ENCODE data around the gene CCDC171.

DNA sequence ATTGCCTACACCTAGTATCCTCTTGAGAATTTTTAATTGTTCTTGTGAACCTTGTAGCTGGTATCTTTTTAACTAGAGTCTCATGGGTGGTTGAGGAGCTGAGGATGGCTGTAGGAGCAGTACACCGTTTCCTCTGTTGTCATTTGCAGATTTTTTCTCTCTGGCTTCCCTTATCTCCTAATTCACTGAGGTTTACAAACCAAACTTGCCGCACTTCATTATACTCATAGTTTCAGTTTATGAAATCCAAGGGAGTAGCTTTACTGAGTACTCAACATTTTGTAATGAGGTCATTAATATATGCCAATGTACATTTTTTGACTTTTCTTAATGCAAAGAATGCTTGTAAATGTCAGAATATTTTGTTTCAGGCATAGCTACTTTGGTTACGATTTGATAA, 154.2 kb downstream of the CCDC171 start:
- TF ChIP-seq POLR2AphosphoS5 (IDR thresholded peaks at IDR 0.05; ENCODE audit: borderline replicate concordance, low read depth, low read length) = no peak
- no peak for TF ChIP-seq EZH2 (IDR thresholded peaks at IDR 0.05)

Measured in SK-N-MC (cell line).